Astrocyte of the spinal cord (primary cell): ENCODE results near the gene POLE3.

Source experiments
- DNase-seq: peaks from one replicate; pipeline ENCODE4 v3.0.0; 2011; ENCODE audit warnings: low read depth, low spot score
- H3K4me3 ChIP-seq: 2 replicates; pipeline ENCODE4 v1.5.1; 2011; ENCODE audit warnings: low read depth, mild to moderate bottlenecking, low read length, moderate library complexity
- in situ Hi-C: cut with HindIII; loops from 2 replicates; pipeline ENCODE4 v1.10.0; 2017; ENCODE audit warnings: low sequenced_read_pairs
- TF ChIP-seq, protein P1 (sequence below): IDR thresholded peaks from 2 replicates; pipeline ENCODE4 v1.5.1; 2012; ENCODE audit warnings: low read depth, mild to moderate bottlenecking, low read length, inconsistent platforms

The POLE3 gene

DNA sequence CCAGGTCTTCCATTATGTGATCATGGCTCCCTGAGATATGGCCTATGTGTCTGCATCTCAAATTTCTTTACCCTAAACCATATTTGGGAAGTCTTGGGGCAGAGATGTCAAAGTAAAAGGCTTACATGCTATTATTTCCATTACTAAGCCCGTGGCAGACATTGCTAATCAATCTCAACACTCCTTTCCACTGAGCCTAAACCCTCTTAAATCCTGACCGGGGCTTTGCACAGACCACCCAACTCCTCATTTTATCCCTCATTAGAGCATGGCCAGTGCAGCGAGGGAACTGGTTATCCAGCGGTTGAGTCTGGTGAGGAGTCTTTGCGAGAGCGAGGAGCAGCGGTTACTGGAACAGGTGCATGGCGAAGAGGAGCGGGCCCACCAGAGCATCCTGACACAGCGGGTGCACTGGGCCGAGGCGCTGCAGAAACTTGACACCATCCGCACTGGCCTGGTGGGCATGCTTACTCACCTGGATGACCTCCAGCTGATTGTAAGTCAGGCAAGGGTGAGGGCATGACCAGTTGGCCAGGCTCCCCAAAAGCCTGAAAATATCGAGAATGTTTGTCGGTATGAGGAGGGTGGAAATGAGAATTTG, 50.1 kb downstream of the POLE3 start:
- no peak for DNase-seq
- in situ Hi-C loops: no loop called here
- H3K4me3 ChIP-seq: no peak overlapping the region
- TF ChIP-seq, protein P1, sequence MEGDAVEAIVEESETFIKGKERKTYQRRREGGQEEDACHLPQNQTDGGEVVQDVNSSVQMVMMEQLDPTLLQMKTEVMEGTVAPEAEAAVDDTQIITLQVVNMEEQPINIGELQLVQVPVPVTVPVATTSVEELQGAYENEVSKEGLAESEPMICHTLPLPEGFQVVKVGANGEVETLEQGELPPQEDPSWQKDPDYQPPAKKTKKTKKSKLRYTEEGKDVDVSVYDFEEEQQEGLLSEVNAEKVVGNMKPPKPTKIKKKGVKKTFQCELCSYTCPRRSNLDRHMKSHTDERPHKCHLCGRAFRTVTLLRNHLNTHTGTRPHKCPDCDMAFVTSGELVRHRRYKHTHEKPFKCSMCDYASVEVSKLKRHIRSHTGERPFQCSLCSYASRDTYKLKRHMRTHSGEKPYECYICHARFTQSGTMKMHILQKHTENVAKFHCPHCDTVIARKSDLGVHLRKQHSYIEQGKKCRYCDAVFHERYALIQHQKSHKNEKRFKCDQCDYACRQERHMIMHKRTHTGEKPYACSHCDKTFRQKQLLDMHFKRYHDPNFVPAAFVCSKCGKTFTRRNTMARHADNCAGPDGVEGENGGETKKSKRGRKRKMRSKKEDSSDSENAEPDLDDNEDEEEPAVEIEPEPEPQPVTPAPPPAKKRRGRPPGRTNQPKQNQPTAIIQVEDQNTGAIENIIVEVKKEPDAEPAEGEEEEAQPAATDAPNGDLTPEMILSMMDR: no peak

DNA sequence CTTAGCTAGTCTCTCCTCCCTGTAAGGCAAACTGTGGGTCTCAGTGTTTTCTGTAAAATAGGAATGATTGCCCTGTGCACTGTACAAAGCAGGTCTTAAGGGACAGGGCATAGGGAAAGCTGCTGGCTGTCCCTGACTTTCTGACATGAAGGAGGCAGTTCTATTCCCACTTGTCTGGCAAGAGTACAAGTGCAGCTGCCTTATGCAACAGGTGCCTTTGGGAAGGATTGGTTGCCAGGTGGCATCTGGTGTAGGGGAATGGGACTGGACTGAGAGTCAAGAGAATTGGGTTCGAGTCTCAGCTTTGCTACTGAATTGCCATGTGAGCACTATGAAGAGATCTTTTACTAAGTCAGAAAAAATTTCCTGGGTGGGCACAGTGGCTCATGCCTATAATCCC, 51.1 kb downstream of the POLE3 start:
- no peak overlapping the region for H3K4me3 ChIP-seq
- TF ChIP-seq, protein P1: no peak
- no peak for DNase-seq
- in situ Hi-C loops: no loop called here
